ENCODE measurements around the gene ASPN. TPM values are rescaled to one million over a fixed set of nuclear protein-coding genes. Genes with fewer than 3 reads are reported as not detected.
"Not testable (repeated sequence)": the region's sequence is repeated elsewhere in the genome, so short reads cannot be mapped to it uniquely, and the experiment has no call there.

The ASPN gene
- polyA plus RNA-seq, 1 donor: 138 TPM

- DNase-seq: no peak
Observed at GRCh38 chr9:92468206-92468605, 14.1 kb downstream of the ASPN start.

GRCh38 chr9:92467511-92467910 lies 14.8 kb downstream of the ASPN start:
- no peak for DNase-seq

DNA sequence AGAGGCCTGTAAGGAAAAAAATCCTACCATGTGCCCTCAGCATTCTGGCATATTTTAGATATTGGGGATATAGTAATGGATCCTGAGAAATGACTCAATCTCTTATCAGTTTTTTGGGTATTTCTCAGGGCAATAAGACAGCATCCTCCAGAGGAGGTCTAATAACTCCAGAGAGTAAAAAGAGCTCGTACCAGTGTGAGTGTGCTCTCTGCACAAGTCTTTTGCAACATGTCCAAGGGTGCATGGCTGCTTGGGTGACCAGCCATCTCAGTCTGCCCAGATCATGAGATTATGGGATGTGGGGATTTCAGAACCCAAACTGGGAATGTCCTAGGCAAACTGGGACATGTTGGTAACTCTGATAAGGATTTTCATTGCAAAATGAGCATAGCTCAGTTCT lies 15.3 kb downstream of the ASPN start:
- no peak for DNase-seq

GRCh38 chr9:92463984-92464383 lies 18.3 kb downstream of the ASPN start:
- DNase-seq: no peak

DNA sequence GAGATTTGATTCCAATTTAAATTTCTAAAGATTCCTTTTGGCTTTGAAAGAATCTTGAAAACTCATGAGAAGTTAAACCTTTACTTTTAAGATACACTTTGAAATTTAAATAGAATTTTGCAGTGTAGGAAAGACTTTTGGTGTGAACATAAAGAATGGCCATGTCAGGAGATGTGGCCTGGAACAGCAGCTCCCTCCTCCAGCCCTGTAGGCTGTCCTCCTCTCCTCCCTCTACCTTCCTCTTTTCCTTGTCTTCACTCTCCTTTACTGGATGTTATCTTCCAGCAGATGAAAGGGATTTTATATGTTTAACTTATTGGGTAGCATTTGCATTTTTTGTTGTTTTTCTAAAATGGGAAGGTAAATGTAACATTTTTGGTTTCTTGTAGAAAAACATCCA lies 18.9 kb downstream of the ASPN start:
- no peak for DNase-seq

DNA sequence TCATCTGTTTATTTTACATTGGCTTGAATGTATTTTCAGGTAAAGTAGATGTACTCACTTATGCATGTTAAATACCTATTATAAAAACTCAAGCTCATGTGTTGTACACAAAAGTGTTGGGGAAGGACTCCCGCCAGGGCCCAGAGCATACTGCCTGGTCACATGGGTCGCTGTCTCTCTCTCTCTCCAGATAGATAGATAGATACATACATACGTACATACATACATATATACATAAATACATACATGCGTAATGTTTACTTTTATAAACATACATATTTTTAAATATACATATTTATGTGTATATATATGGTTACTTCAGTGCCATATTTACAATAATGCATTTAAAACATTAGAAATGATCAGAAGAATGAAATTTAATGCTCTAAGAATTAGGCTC lies 24.7 kb downstream of the ASPN start:
- no peak for DNase-seq

DNA sequence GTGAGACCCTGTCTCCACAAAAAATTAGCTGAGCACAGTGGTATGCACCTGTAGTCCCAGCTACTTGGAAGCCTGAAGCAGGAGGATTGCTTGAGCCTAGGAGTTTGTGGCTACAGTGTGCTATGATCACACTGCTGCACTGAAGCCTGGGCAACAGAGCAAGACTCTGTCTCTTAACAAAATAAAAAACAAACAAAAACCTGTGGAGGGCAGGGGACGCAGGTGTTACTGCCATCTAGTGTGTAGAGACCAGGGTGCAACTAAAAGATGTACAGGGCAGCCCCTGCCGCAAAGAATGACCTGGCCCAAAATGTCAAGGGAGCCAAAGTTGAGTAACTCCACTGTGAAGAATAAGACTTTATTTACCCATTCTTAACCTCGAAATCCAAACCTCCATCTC lies 27.1 kb downstream of the ASPN start:
- DNase-seq: no peak

DNA sequence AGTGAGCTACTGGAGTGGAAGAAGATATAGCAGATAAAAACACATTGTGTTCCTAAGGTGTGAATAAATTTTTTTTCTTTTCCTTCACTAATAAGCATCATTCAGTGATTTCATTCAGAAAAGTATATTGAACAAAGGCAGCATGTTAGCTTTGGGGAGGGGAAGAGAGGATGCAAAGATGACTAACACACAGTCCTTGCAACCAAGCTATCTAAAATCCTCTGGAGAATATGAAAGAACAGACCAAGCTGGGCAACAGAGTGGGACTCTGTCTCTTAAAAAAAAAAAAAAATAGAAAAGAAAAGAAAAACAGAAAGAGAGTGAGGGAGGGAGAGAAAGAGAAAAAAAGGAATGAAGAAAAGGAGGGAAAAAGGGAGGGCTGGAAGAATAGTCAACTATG lies 35.8 kb downstream of the ASPN start:
- no peak for DNase-seq

- no peak for DNase-seq
Observed at GRCh38 chr9:92444841-92445240, 37.5 kb downstream of the ASPN start.

- DNase-seq: no peak
Observed at GRCh38 chr9:92440751-92441046, 41.6 kb downstream of the ASPN start.

- DNase-seq: no peak
Observed at GRCh38 chr9:92439921-92440750, 42.2 kb downstream of the ASPN start.

DNA sequence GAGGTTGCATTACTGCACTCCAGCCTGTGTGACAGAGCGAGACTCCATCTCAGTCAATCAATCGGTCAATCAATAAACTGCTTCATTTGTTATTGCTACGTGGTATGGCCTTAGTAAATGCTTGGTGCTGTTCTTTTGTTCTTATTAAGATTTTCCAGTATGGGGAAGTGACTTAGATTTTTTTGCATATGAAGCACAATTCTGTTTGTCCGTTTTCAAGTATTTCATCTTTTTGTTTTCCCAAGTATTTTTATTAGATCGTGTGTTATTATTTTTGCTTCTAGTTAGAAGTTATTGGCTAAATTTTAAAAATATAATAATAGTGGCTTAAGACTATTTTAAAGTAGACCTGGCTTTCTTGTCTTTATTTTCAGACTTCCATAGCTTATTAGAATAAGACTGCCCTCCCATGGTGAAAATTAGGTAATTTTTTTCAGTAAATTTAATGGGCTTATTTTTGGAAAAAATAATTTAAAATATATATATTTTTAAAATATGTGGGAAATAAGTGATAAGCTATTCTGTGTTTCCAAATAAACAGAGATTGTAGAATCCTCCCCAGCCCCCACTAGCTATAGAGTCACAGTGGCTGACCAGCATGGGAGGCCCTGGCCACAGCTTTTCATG lies 43.3 kb downstream of the ASPN start:
- no peak for DNase-seq

DNA sequence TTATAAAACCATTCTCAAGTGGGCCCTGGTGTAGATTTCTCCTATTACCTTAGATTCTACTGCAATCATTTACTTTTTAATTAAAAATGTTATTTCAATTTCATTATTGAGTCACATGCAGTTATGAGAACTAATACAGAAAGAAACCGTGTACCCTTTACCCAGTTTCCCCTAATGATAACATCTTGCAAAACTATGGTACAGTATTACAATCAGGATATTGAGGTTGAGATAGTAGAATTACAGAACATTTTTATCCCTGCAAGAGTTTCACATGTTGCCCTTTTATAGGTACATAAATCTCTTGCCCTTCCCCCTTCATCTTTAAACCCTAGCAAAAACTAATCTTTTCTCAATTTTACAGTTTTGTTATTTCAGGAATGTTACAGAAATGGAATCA lies 47.0 kb downstream of the ASPN start:
- no peak for DNase-seq

DNA sequence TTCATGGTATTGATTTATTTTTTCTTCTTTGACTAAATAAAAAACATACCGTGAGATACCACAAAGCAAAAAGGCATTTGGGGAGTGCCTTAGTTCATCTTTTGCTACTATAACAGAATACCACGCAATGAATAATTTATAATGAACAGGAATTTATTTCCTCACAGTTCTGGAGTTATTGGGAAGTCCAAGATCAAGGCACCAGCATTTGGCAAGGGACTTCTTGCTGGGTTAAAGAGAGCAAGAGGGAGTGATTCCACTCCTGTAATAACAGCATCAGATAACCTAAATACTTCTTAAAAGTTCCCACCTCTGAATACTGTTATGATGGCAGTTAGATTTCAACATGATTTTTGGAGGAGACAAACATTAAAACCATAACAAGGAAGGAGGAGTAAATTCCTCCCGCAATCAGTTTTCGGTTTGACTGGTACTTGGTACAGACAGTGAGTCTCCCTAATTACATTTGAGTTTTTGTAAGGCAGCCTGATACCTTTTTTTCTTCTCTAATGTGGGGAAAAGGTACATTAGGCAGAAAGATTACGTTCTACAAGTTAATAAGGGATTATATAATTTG lies 49.2 kb downstream of the ASPN start:
- no peak for DNase-seq

DNA sequence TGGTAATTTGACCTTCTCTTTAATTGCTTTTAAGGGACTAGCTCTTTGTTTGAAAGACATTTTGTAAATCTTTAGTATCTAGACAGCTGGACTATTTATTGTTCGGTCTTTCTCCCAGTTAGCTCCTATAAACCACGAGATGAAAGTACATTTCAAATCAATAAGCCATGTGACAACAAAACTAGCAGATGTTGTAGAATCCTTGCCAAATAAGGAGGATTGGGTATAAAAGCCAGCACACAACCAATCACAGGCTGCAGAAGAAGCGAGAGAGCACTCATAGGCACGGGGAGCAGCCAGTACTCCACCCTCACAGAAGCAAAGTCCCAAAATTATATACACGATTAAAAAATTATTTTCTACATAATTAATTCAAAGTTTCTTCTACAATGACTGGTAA lies 50.0 kb downstream of the ASPN start:
- peak; percentile 54 for DNase-seq

- DNase-seq: no peak
Observed at GRCh38 chr9:92429836-92430235, 52.5 kb downstream of the ASPN start.

GRCh38 chr9:92426501-92427145 lies 55.7 kb downstream of the ASPN start:
- DNase-seq: no peak

DNA sequence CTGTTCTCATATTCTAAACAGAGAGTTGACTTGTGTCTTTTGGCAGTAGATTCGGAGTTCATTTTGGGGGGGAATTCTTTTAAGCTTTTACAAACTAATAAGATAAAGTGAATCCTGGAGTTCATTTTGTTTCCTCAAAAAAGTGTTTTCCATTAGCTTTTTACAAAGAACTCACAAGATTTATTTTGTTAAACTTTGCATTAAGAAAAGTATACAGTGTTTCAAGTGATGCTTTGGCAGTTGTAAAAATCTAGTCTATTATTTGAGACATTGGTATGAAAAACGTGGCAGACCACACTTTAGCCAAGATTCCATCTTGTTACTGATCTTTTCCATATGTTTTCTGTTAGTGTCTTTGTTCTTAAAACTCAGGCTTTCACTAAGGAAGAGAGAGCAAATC lies 56.8 kb downstream of the ASPN start:
- no peak for DNase-seq

GRCh38 chr9:92424340-92424739 lies 58.0 kb downstream of the ASPN start, which contains the start of gene OMD:
OMD (minus strand) TSS chr9:92424471; CDS start chr9:92417558, 6,913 bp downstream.
- no peak for DNase-seq

GRCh38 chr9:92423612-92424011 lies 58.7 kb downstream of the ASPN start:
- no peak for DNase-seq

GRCh38 chr9:92422611-92423338 lies 59.5 kb downstream of the ASPN start:
- no peak for DNase-seq

- no peak for DNase-seq
Observed at GRCh38 chr9:92414566-92414965, 67.7 kb downstream of the ASPN start.

DNA sequence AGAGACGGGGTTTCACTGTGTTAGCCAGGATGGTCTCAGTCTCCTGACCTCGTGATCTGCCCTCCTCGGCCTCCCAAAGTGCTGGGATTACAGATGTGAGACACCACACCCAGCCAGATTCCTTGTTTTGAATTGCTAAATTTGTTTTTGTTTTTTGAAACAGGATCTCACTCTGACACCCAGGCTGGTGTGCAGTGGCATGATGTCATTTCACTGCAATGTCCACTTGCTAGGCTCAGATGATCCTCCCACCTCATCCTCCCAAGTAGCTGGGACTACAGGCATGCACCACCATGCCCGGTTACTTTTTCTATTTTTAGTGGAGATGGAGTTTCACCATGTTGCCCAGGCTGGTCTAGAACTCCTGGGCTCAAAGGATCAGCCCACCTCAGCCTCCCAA lies 71.1 kb downstream of the ASPN start:
- DNase-seq: not testable (repeated sequence)

Data from hindlimb muscle (tissue), 1 donor.